Measurements from ENCODE around the gene AKAP1. TPM values are rescaled to one million over a fixed set of nuclear protein-coding genes. Genes with fewer than 3 reads are reported as not detected.

The AKAP1 gene
- total RNA-seq, 4 donors from 2014 or later = 22.6 to 51.9 (median 33.3) TPM

DNA sequence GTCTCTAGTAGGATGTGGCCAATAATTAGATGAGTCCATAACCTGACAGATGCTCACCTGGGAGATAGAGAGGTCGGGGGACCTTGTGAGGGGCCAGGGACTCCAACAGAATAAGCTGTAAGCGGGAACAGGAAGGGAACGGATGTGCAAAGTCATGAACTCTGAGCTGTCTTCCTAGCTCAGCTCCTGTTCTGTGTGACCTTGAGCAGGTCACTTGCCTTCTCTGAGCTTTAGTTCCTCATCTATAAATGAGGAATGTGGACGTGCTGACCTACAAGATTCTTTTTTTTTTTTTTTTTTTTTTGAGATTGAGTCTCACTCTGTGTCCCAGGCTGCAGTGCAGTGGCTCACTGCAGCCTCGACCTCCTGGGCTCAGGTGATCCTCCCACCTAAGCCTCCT, 58.9 kb downstream of the AKAP1 start:
- Histone ChIP-seq H3K9me3 (no peaks in the 10 kb centered on the region), H3K27me3 (peaks cover 0 to 4% (median 0%) of the 10 kb centered on the region in 4 donors), H3K4me3 (no peak overlapping the region), H3K36me3 (no peaks in the 10 kb centered on the region), H3K27ac (peak overlapping the region in 3 of 4 donors; percentile 6 to 71 (median 63)), H3K4me1 (peaks cover 5 to 46% (median 11%) of the 10 kb centered on the region in 3 donors)
- no peak for TF ChIP-seq POLR2A (IDR thresholded peaks at IDR 0.05)
- TF ChIP-seq, protein P1, sequence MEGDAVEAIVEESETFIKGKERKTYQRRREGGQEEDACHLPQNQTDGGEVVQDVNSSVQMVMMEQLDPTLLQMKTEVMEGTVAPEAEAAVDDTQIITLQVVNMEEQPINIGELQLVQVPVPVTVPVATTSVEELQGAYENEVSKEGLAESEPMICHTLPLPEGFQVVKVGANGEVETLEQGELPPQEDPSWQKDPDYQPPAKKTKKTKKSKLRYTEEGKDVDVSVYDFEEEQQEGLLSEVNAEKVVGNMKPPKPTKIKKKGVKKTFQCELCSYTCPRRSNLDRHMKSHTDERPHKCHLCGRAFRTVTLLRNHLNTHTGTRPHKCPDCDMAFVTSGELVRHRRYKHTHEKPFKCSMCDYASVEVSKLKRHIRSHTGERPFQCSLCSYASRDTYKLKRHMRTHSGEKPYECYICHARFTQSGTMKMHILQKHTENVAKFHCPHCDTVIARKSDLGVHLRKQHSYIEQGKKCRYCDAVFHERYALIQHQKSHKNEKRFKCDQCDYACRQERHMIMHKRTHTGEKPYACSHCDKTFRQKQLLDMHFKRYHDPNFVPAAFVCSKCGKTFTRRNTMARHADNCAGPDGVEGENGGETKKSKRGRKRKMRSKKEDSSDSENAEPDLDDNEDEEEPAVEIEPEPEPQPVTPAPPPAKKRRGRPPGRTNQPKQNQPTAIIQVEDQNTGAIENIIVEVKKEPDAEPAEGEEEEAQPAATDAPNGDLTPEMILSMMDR (IDR thresholded peaks at IDR 0.05) = no peak
- intact Hi-C loops (cut with DNase I) = no loop called here
- WGBS, 2 donors = 78 to 82% methylated on average over 5 of the region's 5 CpGs
- DNase-seq = no peak

DNA sequence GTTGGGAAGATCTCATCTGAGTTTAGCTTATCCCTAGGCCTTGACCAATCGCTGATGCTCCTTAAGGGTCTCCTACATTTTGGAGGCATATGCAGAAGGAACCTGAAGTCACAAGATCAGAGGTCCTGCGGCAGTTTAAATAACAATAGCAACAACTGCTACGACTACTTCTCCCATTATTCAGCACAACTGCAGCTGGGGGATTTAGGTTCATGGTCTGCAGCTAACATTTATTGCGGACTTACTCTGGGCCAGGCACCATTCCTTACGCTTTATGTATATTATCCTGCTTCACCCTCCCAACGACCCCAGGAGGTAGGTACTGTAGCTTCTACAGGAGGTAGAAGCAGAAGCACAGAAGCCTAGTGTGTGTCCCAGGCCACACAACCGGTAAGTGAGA, 59.5 kb downstream of the AKAP1 start:
- H3K27ac ChIP-seq = peak overlapping the region in 2 of 4 donors; percentile 42 to 63
- no peak for TF ChIP-seq POLR2A (IDR thresholded peaks at IDR 0.05)
- TF ChIP-seq, protein P1 (IDR thresholded peaks at IDR 0.05) = no peak
- intact Hi-C loops (cut with DNase I) = no loop called here
- DNase-seq = no peak
- no peak overlapping the region for H3K4me3 ChIP-seq
- H3K36me3 ChIP-seq = no peaks in the 10 kb centered on the region
- no peaks in the 10 kb centered on the region for H3K9me3 ChIP-seq
- peaks cover 5 to 46% (median 11%) of the 10 kb centered on the region in 3 donors for H3K4me1 ChIP-seq
- peaks cover 0 to 10% (median 0%) of the 10 kb centered on the region in 4 donors for H3K27me3 ChIP-seq
- WGBS, 2 donors = 61 to 88% methylated on average over 7 of the region's 7 CpGs

DNA sequence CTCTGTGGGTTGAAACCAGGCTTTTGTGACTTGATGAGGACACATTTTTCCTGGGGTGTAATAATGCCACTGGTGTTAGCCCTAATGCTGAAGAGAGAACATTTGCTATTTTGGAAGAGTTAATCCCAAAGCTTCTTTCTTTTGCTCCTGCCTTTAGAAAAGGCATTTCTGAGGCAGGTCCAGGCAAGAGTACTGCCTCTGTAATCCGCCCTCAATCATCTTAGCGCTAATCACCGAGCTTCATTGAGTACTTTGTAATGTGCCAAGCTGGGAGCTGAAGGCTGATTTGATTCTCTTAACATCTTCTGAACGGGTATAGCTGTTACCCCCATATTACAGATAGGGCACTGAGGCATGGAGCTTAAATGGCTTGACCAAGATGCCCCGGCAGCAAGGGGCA, 60.3 kb downstream of the AKAP1 start:
- DNase-seq = no peak
- Histone ChIP-seq H3K36me3 (no peaks in the 10 kb centered on the region), H3K4me1 (peaks cover 5 to 46% (median 11%) of the 10 kb centered on the region in 3 donors), H3K9me3 (no peaks in the 10 kb centered on the region), H3K27ac (peak overlapping the region in 2 of 4 donors; percentile 42 to 53), H3K27me3 (peaks cover 0 to 16% (median 0%) of the 10 kb centered on the region in 4 donors), H3K4me3 (no peak overlapping the region)
- WGBS, 2 donors = 52 to 62% methylated on average over 5 of the region's 5 CpGs
- intact Hi-C loops (cut with DNase I) = no loop called here
- TF ChIP-seq, protein P1 (IDR thresholded peaks at IDR 0.05) = no peak

DNA sequence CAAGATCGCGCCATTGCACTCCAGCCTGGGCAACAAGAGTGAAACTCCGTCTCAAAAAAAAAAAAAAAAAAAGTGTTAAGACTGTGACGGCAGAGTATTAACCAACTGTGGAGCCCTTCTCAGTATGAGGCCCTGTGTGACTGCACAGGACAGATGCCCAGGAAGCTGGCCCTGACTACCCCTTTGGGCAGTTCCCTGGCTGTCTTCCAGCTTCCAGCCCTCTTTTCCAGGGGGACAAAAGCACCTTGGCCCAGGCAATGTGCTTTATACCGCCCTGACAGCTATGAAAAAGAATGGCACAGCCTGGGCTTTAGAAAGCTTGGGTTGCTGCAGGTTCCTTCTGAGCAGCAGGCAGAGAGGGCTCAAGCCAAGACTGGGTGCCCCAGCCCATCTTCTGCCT, 61.2 kb downstream of the AKAP1 start:
- intact Hi-C loops (cut with DNase I) = no loop called here
- Histone ChIP-seq H3K4me3 (no peak overlapping the region), H3K9me3 (no peaks in the 10 kb centered on the region), H3K4me1 (peaks cover 5 to 46% (median 11%) of the 10 kb centered on the region in 3 donors), H3K27me3 (peaks cover 0 to 16% (median 0%) of the 10 kb centered on the region in 4 donors), H3K27ac (no peak overlapping the region), H3K36me3 (no peaks in the 10 kb centered on the region)
- 76 to 93% methylated on average over 5 of the region's 5 CpGs for WGBS, 2 donors
- DNase-seq = no peak
- TF ChIP-seq POLR2A (IDR thresholded peaks at IDR 0.05) = no peak
- TF ChIP-seq, protein P1 (IDR thresholded peaks at IDR 0.05) = no peak

DNA sequence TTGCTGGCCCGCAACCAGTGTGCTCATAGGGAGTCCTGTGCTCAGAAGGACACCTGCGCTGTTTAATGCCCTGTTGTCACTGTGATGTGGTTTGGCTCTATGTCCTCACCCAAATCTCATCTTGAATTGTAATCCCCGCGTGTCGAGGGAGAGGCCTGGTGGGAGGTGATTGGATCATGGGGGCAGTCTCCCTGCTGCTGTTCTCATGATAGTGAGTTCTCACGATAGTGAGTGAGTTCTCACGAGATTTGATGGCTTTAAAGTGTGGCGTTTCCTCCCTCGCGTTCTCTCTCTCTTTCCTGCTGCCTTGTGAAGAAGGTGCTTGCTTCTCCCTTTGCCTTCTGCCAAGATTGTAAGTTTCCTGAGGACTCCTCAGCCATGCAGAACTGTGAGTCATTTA, 66.8 kb downstream of the AKAP1 start:
- no peaks in the 10 kb centered on the region for H3K36me3 ChIP-seq
- WGBS, 2 donors = 79 to 80% methylated on average over 10 of the region's 10 CpGs

More for the DNA sequence above, 66.8 kb downstream of the AKAP1 start:
- H3K27ac ChIP-seq = no peak overlapping the region
- no peaks in the 10 kb centered on the region for H3K4me1 ChIP-seq
- DNase-seq = no peak
- no peak for TF ChIP-seq POLR2A (IDR thresholded peaks at IDR 0.05)
- TF ChIP-seq, protein P1 (IDR thresholded peaks at IDR 0.05) = no peak
- intact Hi-C loops (cut with DNase I) = no loop called here
- H3K9me3 ChIP-seq = peaks cover 0 to 4% (median 0%) of the 10 kb centered on the region in 3 donors
- H3K27me3 ChIP-seq = peaks cover 0 to 16% (median 0%) of the 10 kb centered on the region in 4 donors
- H3K4me3 ChIP-seq = no peak overlapping the region
